Measurements from ENCODE around the gene SCN3B. TPM values are rescaled to one million over a fixed set of nuclear protein-coding genes. Genes with fewer than 3 reads are reported as not detected.

The SCN3B gene
- total and polyA plus RNA-seq, 2 of the 4 experiments (the other 2 are of a cell fraction) = under 0.01 to 0.03 TPM

DNA sequence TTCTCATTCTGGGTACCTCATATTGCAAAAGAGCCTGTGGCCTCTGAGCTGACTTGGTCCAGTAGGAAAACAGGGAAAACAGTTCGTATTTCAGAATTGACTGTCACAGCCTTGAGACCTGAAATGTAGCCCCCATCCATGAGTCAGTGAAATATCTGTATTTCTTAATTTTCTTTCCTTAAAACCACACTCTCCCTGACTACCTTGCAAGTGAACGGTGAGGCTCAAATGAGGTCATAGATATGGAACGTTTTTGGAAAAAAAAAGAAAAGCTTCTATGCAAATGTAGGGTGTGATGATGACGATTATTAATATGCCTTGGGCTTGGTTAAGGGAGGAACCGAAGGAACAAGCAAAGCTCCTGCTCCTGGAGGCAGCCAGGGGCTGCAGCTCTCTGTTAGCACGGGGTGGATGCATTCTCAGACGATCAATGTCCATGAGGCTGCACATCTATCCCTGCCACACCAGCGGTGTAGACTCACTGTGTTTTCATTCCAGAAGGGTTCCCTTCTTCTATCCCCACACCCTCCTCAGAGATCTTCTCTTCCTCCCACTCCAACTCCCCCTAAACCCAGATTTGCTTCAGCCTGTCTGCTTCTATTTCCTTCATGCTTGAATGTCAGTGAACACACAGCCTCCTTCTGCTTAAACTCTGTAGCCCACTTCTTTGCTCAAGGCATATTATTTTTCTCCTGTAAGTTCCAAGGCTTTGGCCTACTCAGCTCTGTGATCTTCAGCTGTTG is 29.2 kb upstream of the SCN3B start:
- BruUV-seq (replicated peaks) = no TSS peak
- Histone ChIP-seq H3K27me3 (ENCODE audit: control insufficient read depth, insufficient read depth, low read length) (peaks cover 6% of the 10 kb centered on the region), H3K9ac (ENCODE audit: low read depth, low read length) (no peak overlapping the region), H2AK9ac (replicated peaks; ENCODE audit: low read depth, low read length, poor library complexity) (no peak overlapping the region), H3K4me3 (ENCODE audit: insufficient read depth, low read depth, low read length) (no peak overlapping the region), H3K27ac (ENCODE audit: insufficient read depth, low read length) (no peak overlapping the region), H2BK120ac (ENCODE audit: low read depth, low read length) (no peak overlapping the region), H3K9me1 (ENCODE audit: insufficient read depth, low read length) (no peaks in the 10 kb centered on the region), H2BK5ac (ENCODE audit: low read depth, low read length, poor library complexity, severe bottlenecking) (no peak overlapping the region), H3K79me1 (ENCODE audit: low read depth in 1 of 2, low read length in 2 of 2) (no peaks in the 10 kb centered on the region), H2AK5ac (ENCODE audit: low read depth, low read length) (no peak overlapping the region), H3K56ac (ENCODE audit: extremely low read depth, insufficient read depth, low read length) (no peak overlapping the region), H4K8ac (ENCODE audit: low read depth in 2 of 2, low read length in 2 of 2) (no peak overlapping the region), H2BK15ac (ENCODE audit: low read depth, low read length) (no peak overlapping the region), H3K36me3 (ENCODE audit: control insufficient read depth, insufficient read depth, low read length) (no peaks in the 10 kb centered on the region), H3K4me1 (ENCODE audit: control insufficient read depth, insufficient read depth, low read length) (no peaks in the 10 kb centered on the region), H4K91ac (ENCODE audit: insufficient read depth, low read depth, low read length) (no peak overlapping the region), H3K14ac (replicated peaks; ENCODE audit: low read depth, low read length) (no peak overlapping the region), H2AFZ (replicated peaks; ENCODE audit: low read length, poor library complexity) (no peak overlapping the region), H3K4me2 (ENCODE audit: low read depth, low read length) (no peak overlapping the region), H4K20me1 (ENCODE audit: insufficient read depth, low read length) (no peaks in the 10 kb centered on the region), H3K9me3 (ENCODE audit: control insufficient read depth, insufficient read depth, low read length) (no peaks in the 10 kb centered on the region), H2BK20ac (ENCODE audit: low read depth, low read length) (no peak overlapping the region), H3K23ac (ENCODE audit: low read depth, low read length) (no peak overlapping the region), H3K4ac (ENCODE audit: low read depth, low read length) (no peak overlapping the region), H3K18ac (ENCODE audit: low read depth, low read length) (no peak overlapping the region), H4K5ac (ENCODE audit: low read depth, low read length) (no peak overlapping the region)
- dilution Hi-C loops (cut with HindIII; ENCODE audit: low sequenced_read_pairs, unreplicated experiment) = no loop called here
- ChIA-PET POLR2A (ENCODE audit: unreplicated experiment) (no interaction called here), CTCF (interaction anchor here (0.8 kb wide), 1 partner anchor 24 kb away, joined by 3 read pairs; no protein-coding TSS in a partner anchor)
- ATAC-seq (ENCODE audit: low read depth) (no peak), DNase-seq (no peak)
- WGBS, 2 experiments (ENCODE audit: extremely low coverage in 2 of 2, insufficient read length in 1 of 2) = 28% methylated on average over 3 of the region's 8 CpGs; no CpG with 5 or more reads in 1 of the 2 experiments
- intact Hi-C loops (cut with micrococcal nuclease) = no loop called here
- no peak for TF ChIP-seq MAFK (IDR thresholded peaks at IDR 0.05; ENCODE audit: low read depth, low read length)
- no peak for TF ChIP-seq BHLHE40 (IDR thresholded peaks at IDR 0.05; ENCODE audit: low read depth, low read length)
- TF ChIP-seq, protein P1, sequence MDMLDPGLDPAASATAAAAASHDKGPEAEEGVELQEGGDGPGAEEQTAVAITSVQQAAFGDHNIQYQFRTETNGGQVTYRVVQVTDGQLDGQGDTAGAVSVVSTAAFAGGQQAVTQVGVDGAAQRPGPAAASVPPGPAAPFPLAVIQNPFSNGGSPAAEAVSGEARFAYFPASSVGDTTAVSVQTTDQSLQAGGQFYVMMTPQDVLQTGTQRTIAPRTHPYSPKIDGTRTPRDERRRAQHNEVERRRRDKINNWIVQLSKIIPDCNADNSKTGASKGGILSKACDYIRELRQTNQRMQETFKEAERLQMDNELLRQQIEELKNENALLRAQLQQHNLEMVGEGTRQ (IDR thresholded peaks at IDR 0.05; ENCODE audit: low read depth, low read length) = no peak
- TF ChIP-seq, protein P2, sequence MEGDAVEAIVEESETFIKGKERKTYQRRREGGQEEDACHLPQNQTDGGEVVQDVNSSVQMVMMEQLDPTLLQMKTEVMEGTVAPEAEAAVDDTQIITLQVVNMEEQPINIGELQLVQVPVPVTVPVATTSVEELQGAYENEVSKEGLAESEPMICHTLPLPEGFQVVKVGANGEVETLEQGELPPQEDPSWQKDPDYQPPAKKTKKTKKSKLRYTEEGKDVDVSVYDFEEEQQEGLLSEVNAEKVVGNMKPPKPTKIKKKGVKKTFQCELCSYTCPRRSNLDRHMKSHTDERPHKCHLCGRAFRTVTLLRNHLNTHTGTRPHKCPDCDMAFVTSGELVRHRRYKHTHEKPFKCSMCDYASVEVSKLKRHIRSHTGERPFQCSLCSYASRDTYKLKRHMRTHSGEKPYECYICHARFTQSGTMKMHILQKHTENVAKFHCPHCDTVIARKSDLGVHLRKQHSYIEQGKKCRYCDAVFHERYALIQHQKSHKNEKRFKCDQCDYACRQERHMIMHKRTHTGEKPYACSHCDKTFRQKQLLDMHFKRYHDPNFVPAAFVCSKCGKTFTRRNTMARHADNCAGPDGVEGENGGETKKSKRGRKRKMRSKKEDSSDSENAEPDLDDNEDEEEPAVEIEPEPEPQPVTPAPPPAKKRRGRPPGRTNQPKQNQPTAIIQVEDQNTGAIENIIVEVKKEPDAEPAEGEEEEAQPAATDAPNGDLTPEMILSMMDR (conservative IDR thresholded peaks at IDR 0.05; ENCODE audit: low read depth, low read length) = no peak
- no peak for TF ChIP-seq FOS (IDR thresholded peaks at IDR 0.05; ENCODE audit: low read depth, low read length)
- no peak for TF ChIP-seq RFX5 (IDR thresholded peaks at IDR 0.05; ENCODE audit: low read depth, low read length)
- TF ChIP-seq CEBPB (IDR thresholded peaks at IDR 0.05; ENCODE audit: low read depth, low read length) = no peak
- TF ChIP-seq RCOR1 (IDR thresholded peaks at IDR 0.05; ENCODE audit: insufficient replicate concordance, low read length) = no peak
- TF ChIP-seq SMC3 (IDR thresholded peaks at IDR 0.05; ENCODE audit: low read depth, low read length) = no peak
- in situ Hi-C loops (cut with MboI; ENCODE audit: low sequenced_read_pairs) = no loop called here
